ENCODE measurements around the gene RAB3GAP2. TPM values are rescaled to one million over a fixed set of nuclear protein-coding genes. Genes with fewer than 3 reads are reported as not detected.
A peak's percentile ranks its signal among the peaks of the same experiment; 100 is the strongest.

RAB3GAP2 gene
- total and polyA plus RNA-seq, 2 experiments from 2014 or later: 15.8 to 22.6 TPM

GRCh38 chr1:220294846-220295301, 22.6 kb upstream of the RAB3GAP2 start:
- Histone ChIP-seq H3K79me2 (ENCODE audit: insufficient read depth) (no peaks in the 10 kb centered on the region), H3K4me2 (ENCODE audit: unreplicated experiment) (peak overlapping the region; percentile 10), H3K4me3 (peak overlapping the region; percentile 29; the same call in 1 of the 2 replicates), H3K9me2 (ENCODE audit: insufficient read depth) (no peaks in the 10 kb centered on the region), H3K27me3 (replicated peaks; ENCODE audit: insufficient read depth) (no peaks in the 10 kb centered on the region), H3K27ac (peak overlapping the region; percentile 33), H3K36me3 (ENCODE audit: low read depth) (no peaks in the 10 kb centered on the region), H4K20me1 (ENCODE audit: insufficient read depth) (no peaks in the 10 kb centered on the region), H3F3A (ENCODE audit: insufficient read depth) (peaks cover 9% of the 10 kb centered on the region), H3K9ac (no peak overlapping the region), H2AFZ (peak overlapping the region; percentile 25; the same call in 1 of the 2 replicates), H3K9me3 (ENCODE audit: low read depth) (no peaks in the 10 kb centered on the region), H3K4me1 (ENCODE audit: insufficient read depth) (peaks cover 9% of the 10 kb centered on the region)
- in situ Hi-C loops (cut with MboI): no loop called here
- TF ChIP-seq EZH2phosphoT487 (IDR thresholded peaks at IDR 0.05; ENCODE audit: insufficient read depth, low read depth): no peak
- peak; percentile 73 for DNase-seq
- WGBS, 2 experiments (ENCODE audit: low coverage in 1 of 2, low lambda C conversion rate in 2 of 2, missing lambda C conversion rate in 2 of 2): 62 to 64% methylated on average over 4 of the region's 4 CpGs

GRCh38 chr1:220291580-220291979, 19.3 kb upstream of the RAB3GAP2 start:
- H3K9ac ChIP-seq: no peak overlapping the region
- peaks cover 9% of the 10 kb centered on the region for H3K4me1 ChIP-seq (ENCODE audit: insufficient read depth)
- no peaks in the 10 kb centered on the region for H4K20me1 ChIP-seq (ENCODE audit: insufficient read depth)
- H3K36me3 ChIP-seq (ENCODE audit: low read depth): no peaks in the 10 kb centered on the region
- H3K9me2 ChIP-seq (ENCODE audit: insufficient read depth): no peaks in the 10 kb centered on the region
- H3F3A ChIP-seq (ENCODE audit: insufficient read depth): peaks cover 9% of the 10 kb centered on the region
- no peak overlapping the region for H3K27ac ChIP-seq
- no peak overlapping the region for H2AFZ ChIP-seq
- no peaks in the 10 kb centered on the region for H3K27me3 ChIP-seq (replicated peaks; ENCODE audit: insufficient read depth)
- TF ChIP-seq EZH2phosphoT487 (IDR thresholded peaks at IDR 0.05; ENCODE audit: insufficient read depth, low read depth) (no peak), EZH2 (IDR thresholded peaks at IDR 0.05; ENCODE audit: insufficient read depth, poor library complexity, severe bottlenecking) (no peak)
- in situ Hi-C loops (cut with MboI): no loop called here
- no peaks in the 10 kb centered on the region for H3K79me2 ChIP-seq (ENCODE audit: insufficient read depth)
- no peak for DNase-seq
- no peaks in the 10 kb centered on the region for H3K9me3 ChIP-seq (ENCODE audit: low read depth)
- no peak overlapping the region for H3K4me2 ChIP-seq (ENCODE audit: unreplicated experiment)
- no peak overlapping the region for H3K4me3 ChIP-seq

GRCh38 chr1:220290140-220290761, 18.0 kb upstream of the RAB3GAP2 start:
- Histone ChIP-seq H3K4me3 (no peak overlapping the region), H3K4me2 (ENCODE audit: unreplicated experiment) (no peak overlapping the region), H3K27ac (no peak overlapping the region), H3F3A (ENCODE audit: insufficient read depth) (peaks cover 9% of the 10 kb centered on the region), H2AFZ (no peak overlapping the region), H3K9me3 (ENCODE audit: low read depth) (no peaks in the 10 kb centered on the region), H3K36me3 (ENCODE audit: low read depth) (no peaks in the 10 kb centered on the region), H3K4me1 (ENCODE audit: insufficient read depth) (peaks cover 9% of the 10 kb centered on the region), H3K27me3 (replicated peaks; ENCODE audit: insufficient read depth) (no peaks in the 10 kb centered on the region), H3K79me2 (ENCODE audit: insufficient read depth) (no peaks in the 10 kb centered on the region), H3K9ac (no peak overlapping the region), H4K20me1 (ENCODE audit: insufficient read depth) (no peaks in the 10 kb centered on the region), H3K9me2 (ENCODE audit: insufficient read depth) (no peaks in the 10 kb centered on the region)
- in situ Hi-C loops (cut with MboI): no loop called here
- 33 to 36% methylated on average over 4 of the region's 4 CpGs for WGBS, 2 experiments (ENCODE audit: low coverage in 1 of 2, low lambda C conversion rate in 2 of 2, missing lambda C conversion rate in 2 of 2)
- TF ChIP-seq EZH2phosphoT487 (IDR thresholded peaks at IDR 0.05; ENCODE audit: insufficient read depth, low read depth): no peak
- TF ChIP-seq EZH2 (IDR thresholded peaks at IDR 0.05; ENCODE audit: insufficient read depth, poor library complexity, severe bottlenecking): no peak
- no peak for DNase-seq

- H3K9me2 ChIP-seq (ENCODE audit: insufficient read depth): no peaks in the 10 kb centered on the region
- WGBS, 2 experiments (ENCODE audit: low coverage in 1 of 2, low lambda C conversion rate in 2 of 2, missing lambda C conversion rate in 2 of 2): 89 to 92% methylated on average over 8 of the region's 8 CpGs
- no peak overlapping the region for H3K4me2 ChIP-seq (ENCODE audit: unreplicated experiment)
- no peak for TF ChIP-seq EZH2 (IDR thresholded peaks at IDR 0.05; ENCODE audit: insufficient read depth, poor library complexity, severe bottlenecking)
- no peak for TF ChIP-seq EZH2phosphoT487 (IDR thresholded peaks at IDR 0.05; ENCODE audit: insufficient read depth, low read depth)
- H3K9me3 ChIP-seq (ENCODE audit: low read depth): no peaks in the 10 kb centered on the region
- no peaks in the 10 kb centered on the region for H3K79me2 ChIP-seq (ENCODE audit: insufficient read depth)
- no peak overlapping the region for H3K27ac ChIP-seq
- H3F3A ChIP-seq (ENCODE audit: insufficient read depth): no peaks in the 10 kb centered on the region
- no peaks in the 10 kb centered on the region for H3K4me1 ChIP-seq (ENCODE audit: insufficient read depth)
- in situ Hi-C loops (cut with MboI): loop anchor here (10.0 kb wide), 1 partner anchor 488 kb away; no protein-coding TSS in a partner anchor
- no peaks in the 10 kb centered on the region for H3K27me3 ChIP-seq (replicated peaks; ENCODE audit: insufficient read depth)
- DNase-seq: no peak
- no peak overlapping the region for H3K9ac ChIP-seq
- no peak overlapping the region for H3K4me3 ChIP-seq
- no peak overlapping the region for H2AFZ ChIP-seq
- H4K20me1 ChIP-seq (ENCODE audit: insufficient read depth): no peaks in the 10 kb centered on the region
- H3K36me3 ChIP-seq (ENCODE audit: low read depth): no peaks in the 10 kb centered on the region
Observed at GRCh38 chr1:220287129-220287528, 14.9 kb upstream of the RAB3GAP2 start.

Data from GM23248 (cell line).